HepG2 (cell line): ENCODE data around the gene MTSS2. TPM values are rescaled to one million over a fixed set of nuclear protein-coding genes. Genes with fewer than 3 reads are reported as not detected.
A peak's percentile ranks its signal among the peaks of the same experiment; 100 is the strongest.

Source experiments
- GATAD2A ChIP-seq: IDR thresholded peaks from 2 replicates; pipeline ENCODE4 v1.6.1; 2016
- NFKB2 ChIP-seq: sonication (generic); formaldehyde crosslinking; IDR thresholded peaks from 2 replicates; pipeline ENCODE4 v1.4.0; 2020; ENCODE audit warnings: missing genetic modification reagents, borderline replicate concordance
- PCBP1 ChIP-seq: fragments of 200-400 bp; formaldehyde crosslinking; IDR thresholded peaks from 2 replicates; pipeline ENCODE4 v1.6.1; 2017; ENCODE audit warnings: mild to moderate bottlenecking, low read depth, low read length, borderline replicate concordance
- SMC3 ChIP-seq: IDR thresholded peaks from 2 replicates; pipeline ENCODE4 v1.6.1; 2011; ENCODE audit warnings: low read length, improper control_type of control experiment
- SOX6 ChIP-seq, 2 experiments: fragments of 450-650 bp in 1 of 2; sonication (generic) in 1 of 2; formaldehyde crosslinking in 1 of 2; IDR thresholded peaks; 2 replicates each; pipeline versions ENCODE4 v1.4.0 to v1.6.1; 2017 to 2020; ENCODE audit warnings: antibody characterized with exemption in 1 of 2, mild to moderate bottlenecking in 1 of 2, missing genetic modification reagents in 1 of 2
- TAF1 ChIP-seq: sonication (generic); formaldehyde crosslinking; IDR thresholded peaks from 2 replicates; pipeline ENCODE4 v1.4.0; 2020; ENCODE audit warnings: missing genetic modification reagents
- YEATS4 ChIP-seq: sonication (generic); formaldehyde crosslinking; IDR thresholded peaks from 2 replicates; pipeline ENCODE4 v1.4.0; 2020; ENCODE audit warnings: missing genetic modification reagents, borderline replicate concordance
- ZNF549 ChIP-seq: sonication (generic); formaldehyde crosslinking; IDR thresholded peaks from 2 replicates; pipeline ENCODE4 v1.5.0; 2020; ENCODE audit warnings: missing genetic modification reagents
- ZNF598 ChIP-seq: sonication (generic); formaldehyde crosslinking; IDR thresholded peaks from 2 replicates; pipeline ENCODE4 v1.5.1; 2020; ENCODE audit warnings: mild to moderate bottlenecking, missing genetic modification reagents, borderline replicate concordance
- polyA plus RNA-seq, 8 experiments: library from polyadenylated mRNA; depleted of rRNA in 3 of 8; stranded (reverse) in 7 of 8; unstranded in 1 of 8; fragments of >200 nt; fragmentation: Illumina TruSeq in 4 of 8; extraction: Trizol in 4 of 8; gene quantifications; 2 replicates each; pipeline versions ENCODE4 v1.2.1 to v1.2.3, GENCODE V29; 2011 to 2016; ENCODE audit warnings: low read depth in 4 of 8, missing spikeins in 1 of 8, mixed read lengths in 1 of 8; ENCODE audit not compliant: insufficient read depth in 1 of 8
- total RNA-seq, 5 experiments: library from RNA; depleted of rRNA; stranded (reverse); fragments of >200 nt; fragmentation: Illumina TruSeq; extraction: Trizol; gene quantifications; 2 replicates each; pipeline ENCODE4 v1.2.3, GENCODE V29; 2016; ENCODE audit warnings: low read depth in 1 of 5
- TF ChIP-seq, protein P1 (sequence below): sonication (generic); formaldehyde crosslinking; IDR thresholded peaks from 2 replicates; pipeline ENCODE4 v1.4.0; 2020; ENCODE audit warnings: missing genetic modification reagents, mild to moderate bottlenecking, borderline replicate concordance
- TF ChIP-seq, protein P2 (sequence below): fragments of 450-650 bp; IDR thresholded peaks from 2 replicates; pipeline ENCODE4 v1.6.1; 2017; ENCODE audit warnings: mild to moderate bottlenecking
- TF ChIP-seq, protein P3 (sequence below): IDR thresholded peaks from 2 replicates; pipeline ENCODE4 v1.6.1; 2016; ENCODE audit warnings: missing compliant biosample characterization, missing genetic modification reagents, borderline replicate concordance
- TF ChIP-seq, protein P4 (sequence below), 2 experiments: sonication (generic) in 1 of 2; formaldehyde crosslinking in 1 of 2; IDR thresholded peaks; 2 replicates each; pipeline versions ENCODE4 v1.6.1 to v1.9.0; 2014 to 2022; ENCODE audit warnings: antibody characterized with exemption in 1 of 2, borderline replicate concordance in 1 of 2, inconsistent platforms in 1 of 2, low read depth in 1 of 2, missing genetic modification reagents in 1 of 2

Gene MTSS2
- total and polyA plus RNA-seq, 2 of the 13 experiments (the other 11 are each of a cell fraction or from before 2014, with no cell fraction given), result 132 to 242 TPM

DNA sequence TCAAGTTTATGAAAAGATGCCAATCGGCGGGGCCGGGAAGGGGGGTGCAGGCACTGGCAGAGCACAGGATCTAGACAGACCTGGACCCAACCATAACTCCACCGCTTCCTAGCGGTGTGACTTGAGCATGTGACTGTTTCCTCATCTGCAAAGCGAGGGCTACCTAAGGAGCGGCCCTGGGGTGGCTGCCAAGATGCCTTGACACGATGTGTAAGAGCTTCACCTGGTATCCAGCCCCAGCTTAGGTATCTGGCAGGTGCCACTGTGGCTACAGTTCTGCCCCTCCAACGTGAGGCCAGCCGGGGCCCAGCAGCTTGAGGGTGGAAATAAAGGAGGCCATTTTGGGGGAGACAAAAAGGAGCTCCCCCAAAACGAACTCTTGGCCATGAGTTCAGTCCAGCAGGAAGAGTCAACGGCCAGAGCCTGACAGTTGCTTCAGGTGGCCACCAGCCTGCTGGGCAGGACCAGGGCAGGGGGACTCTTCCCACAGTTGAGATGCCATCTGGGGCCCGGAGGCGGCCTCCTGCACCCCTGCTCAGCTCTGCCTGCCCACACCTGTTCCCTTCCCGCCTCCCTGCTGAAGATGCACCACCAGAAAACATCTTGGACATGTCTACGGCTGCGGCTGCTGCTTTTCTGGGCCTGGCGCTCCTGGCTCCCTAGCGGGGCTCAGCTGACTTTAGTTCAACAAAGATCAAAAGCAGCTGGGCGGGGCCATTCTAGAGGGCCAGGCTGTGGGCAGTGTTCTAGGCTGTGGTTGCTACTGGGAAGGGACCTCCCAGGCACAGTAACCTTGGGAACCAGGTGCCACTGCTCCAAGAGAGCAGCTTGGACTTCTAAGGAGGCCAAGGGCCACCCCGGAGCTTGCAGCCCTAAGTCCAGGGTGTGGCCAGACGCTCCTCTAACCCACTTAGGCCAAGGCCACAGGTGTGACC lies 3.4 kb upstream of the MTSS2 start (continued):
- peak; percentile 21; the same call in 1 of the 2 replicates for TF ChIP-seq NFKB2 (CRISPR knock-in tag)
- TF ChIP-seq SOX6 (IDR thresholded peaks at IDR 0.05), result no peak
- peak; percentile 64 for TF ChIP-seq SOX6 (CRISPR knock-in tag; IDR thresholded peaks at IDR 0.05)
- TF ChIP-seq, protein P1, sequence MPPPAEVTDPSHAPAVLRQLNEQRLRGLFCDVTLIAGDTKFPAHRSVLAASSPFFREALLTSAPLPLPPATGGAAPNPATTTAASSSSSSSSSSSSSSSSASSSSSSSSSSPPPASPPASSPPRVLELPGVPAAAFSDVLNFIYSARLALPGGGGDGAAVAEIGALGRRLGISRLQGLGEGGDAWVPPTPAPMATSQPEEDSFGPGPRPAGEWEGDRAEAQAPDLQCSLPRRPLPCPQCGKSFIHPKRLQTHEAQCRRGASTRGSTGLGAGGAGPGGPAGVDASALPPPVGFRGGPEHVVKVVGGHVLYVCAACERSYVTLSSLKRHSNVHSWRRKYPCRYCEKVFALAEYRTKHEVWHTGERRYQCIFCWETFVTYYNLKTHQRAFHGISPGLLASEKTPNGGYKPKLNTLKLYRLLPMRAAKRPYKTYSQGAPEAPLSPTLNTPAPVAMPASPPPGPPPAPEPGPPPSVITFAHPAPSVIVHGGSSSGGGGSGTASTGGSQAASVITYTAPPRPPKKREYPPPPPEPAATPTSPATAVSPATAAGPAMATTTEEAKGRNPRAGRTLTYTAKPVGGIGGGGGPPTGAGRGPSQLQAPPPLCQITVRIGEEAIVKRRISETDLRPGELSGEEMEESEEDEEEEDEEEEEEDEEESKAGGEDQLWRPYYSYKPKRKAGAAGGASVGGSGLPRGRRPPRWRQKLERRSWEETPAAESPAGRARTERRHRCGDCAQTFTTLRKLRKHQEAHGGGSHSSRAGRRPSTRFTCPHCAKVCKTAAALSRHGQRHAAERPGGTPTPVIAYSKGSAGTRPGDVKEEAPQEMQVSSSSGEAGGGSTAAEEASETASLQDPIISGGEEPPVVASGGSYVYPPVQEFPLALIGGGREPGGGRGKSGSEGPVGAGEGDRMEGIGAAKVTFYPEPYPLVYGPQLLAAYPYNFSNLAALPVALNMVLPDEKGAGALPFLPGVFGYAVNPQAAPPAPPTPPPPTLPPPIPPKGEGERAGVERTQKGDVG (CRISPR knock-in tag), result 0 out of 2 replicates have a peak, but pooled peaks have one; percentile 52
- TF ChIP-seq TAF1 (CRISPR knock-in tag), result no peak
- TF ChIP-seq, protein P2, sequence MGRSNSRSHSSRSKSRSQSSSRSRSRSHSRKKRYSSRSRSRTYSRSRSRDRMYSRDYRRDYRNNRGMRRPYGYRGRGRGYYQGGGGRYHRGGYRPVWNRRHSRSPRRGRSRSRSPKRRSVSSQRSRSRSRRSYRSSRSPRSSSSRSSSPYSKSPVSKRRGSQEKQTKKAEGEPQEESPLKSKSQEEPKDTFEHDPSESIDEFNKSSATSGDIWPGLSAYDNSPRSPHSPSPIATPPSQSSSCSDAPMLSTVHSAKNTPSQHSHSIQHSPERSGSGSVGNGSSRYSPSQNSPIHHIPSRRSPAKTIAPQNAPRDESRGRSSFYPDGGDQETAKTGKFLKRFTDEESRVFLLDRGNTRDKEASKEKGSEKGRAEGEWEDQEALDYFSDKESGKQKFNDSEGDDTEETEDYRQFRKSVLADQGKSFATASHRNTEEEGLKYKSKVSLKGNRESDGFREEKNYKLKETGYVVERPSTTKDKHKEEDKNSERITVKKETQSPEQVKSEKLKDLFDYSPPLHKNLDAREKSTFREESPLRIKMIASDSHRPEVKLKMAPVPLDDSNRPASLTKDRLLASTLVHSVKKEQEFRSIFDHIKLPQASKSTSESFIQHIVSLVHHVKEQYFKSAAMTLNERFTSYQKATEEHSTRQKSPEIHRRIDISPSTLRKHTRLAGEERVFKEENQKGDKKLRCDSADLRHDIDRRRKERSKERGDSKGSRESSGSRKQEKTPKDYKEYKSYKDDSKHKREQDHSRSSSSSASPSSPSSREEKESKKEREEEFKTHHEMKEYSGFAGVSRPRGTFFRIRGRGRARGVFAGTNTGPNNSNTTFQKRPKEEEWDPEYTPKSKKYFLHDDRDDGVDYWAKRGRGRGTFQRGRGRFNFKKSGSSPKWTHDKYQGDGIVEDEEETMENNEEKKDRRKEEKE, result no peak
- peak; percentile 71 for TF ChIP-seq GATAD2A (CRISPR knock-in tag)
- TF ChIP-seq, protein P3, sequence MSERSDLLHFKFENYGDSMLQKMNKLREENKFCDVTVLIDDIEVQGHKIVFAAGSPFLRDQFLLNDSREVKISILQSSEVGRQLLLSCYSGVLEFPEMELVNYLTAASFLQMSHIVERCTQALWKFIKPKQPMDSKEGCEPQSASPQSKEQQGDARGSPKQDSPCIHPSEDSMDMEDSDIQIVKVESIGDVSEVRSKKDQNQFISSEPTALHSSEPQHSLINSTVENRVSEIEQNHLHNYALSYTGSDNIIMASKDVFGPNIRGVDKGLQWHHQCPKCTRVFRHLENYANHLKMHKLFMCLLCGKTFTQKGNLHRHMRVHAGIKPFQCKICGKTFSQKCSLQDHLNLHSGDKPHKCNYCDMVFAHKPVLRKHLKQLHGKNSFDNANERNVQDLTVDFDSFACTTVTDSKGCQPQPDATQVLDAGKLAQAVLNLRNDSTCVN (CRISPR knock-in tag), result peak; percentile 99
- peak; percentile 55; the same call in 1 of the 2 replicates for TF ChIP-seq YEATS4 (CRISPR knock-in tag)
- TF ChIP-seq ZNF598 (CRISPR knock-in tag), result peak; percentile 53; the same call in 1 of the 2 replicates
- TF ChIP-seq ZNF549 (CRISPR knock-in tag), result no peak
- 0 out of 2 replicates have a peak, but pooled peaks have one; percentile 34 for TF ChIP-seq PCBP1
- TF ChIP-seq, protein P4, sequence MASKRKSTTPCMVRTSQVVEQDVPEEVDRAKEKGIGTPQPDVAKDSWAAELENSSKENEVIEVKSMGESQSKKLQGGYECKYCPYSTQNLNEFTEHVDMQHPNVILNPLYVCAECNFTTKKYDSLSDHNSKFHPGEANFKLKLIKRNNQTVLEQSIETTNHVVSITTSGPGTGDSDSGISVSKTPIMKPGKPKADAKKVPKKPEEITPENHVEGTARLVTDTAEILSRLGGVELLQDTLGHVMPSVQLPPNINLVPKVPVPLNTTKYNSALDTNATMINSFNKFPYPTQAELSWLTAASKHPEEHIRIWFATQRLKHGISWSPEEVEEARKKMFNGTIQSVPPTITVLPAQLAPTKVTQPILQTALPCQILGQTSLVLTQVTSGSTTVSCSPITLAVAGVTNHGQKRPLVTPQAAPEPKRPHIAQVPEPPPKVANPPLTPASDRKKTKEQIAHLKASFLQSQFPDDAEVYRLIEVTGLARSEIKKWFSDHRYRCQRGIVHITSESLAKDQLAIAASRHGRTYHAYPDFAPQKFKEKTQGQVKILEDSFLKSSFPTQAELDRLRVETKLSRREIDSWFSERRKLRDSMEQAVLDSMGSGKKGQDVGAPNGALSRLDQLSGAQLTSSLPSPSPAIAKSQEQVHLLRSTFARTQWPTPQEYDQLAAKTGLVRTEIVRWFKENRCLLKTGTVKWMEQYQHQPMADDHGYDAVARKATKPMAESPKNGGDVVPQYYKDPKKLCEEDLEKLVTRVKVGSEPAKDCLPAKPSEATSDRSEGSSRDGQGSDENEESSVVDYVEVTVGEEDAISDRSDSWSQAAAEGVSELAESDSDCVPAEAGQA (IDR thresholded peaks at IDR 0.05; ENCODE audit: low read depth), result peak; percentile 58; the same call in 1 of the 2 replicates
- TF ChIP-seq, protein P4 (CRISPR knock-in tag; IDR thresholded peaks at IDR 0.05; ENCODE audit: borderline replicate concordance), result no peak
- peak; percentile 31 for TF ChIP-seq SMC3
